Heart right ventricle (tissue), 16 donors: Measurements from ENCODE around the gene KLK13. TPM values are rescaled to one million over a fixed set of nuclear protein-coding genes. Genes with fewer than 3 reads are reported as not detected.

Experiments
- ATAC-seq, 8 donors: fragments of 200-7000 bp; cut with Tn5 transposase; one replicate each; pipeline ENCODE4 v1.9.1; 2020; ENCODE audit warnings: mild to moderate bottlenecking in 8 of 8, moderate library complexity in 8 of 8, moderate number of reproducible peaks in 1 of 8
- DNase-seq, 2 donors: peaks; one replicate each; pipeline ENCODE4 v3.0.0-alpha.2; 2020
- H3K27ac ChIP-seq, 10 donors: fragments of 200-600 bp; sonication (generic) in 2 of 10; one replicate each; pipeline versions ENCODE4 v1.5.0 to v1.8.0; 2020 to 2022; ENCODE audit warnings: mild to moderate bottlenecking in 3 of 10
- H3K27me3 ChIP-seq, 7 donors: fragments of 200-600 bp; one replicate each; pipeline ENCODE4 v1.8.0; 2021 to 2022; ENCODE audit warnings: mild to moderate bottlenecking in 2 of 7
- H3K36me3 ChIP-seq, 9 donors: fragments of 200-600 bp; sonication (generic) in 1 of 9; one replicate each; pipeline versions ENCODE4 v1.5.0 to v1.8.0; 2020 to 2022; ENCODE audit warnings: mild to moderate bottlenecking in 2 of 9
- H3K4me1 ChIP-seq, 9 donors: fragments of 200-600 bp; sonication (generic) in 1 of 9; one replicate each; pipeline versions ENCODE4 v1.5.0 to v1.8.0; 2020 to 2022; ENCODE audit warnings: mild to moderate bottlenecking in 4 of 9
- H3K4me3 ChIP-seq, 10 donors: fragments of 200-600 bp; sonication (generic) in 2 of 10; one replicate each; pipeline versions ENCODE4 v1.5.0 to v1.8.0; 2020 to 2022; ENCODE audit warnings: mild to moderate bottlenecking in 7 of 10, moderate library complexity in 2 of 10
- H3K9me3 ChIP-seq, 11 donors: fragments of 200-600 bp in 10 of 11; sonication (generic) in 2 of 11; one replicate each; pipeline versions ENCODE4 v1.5.0 to v1.8.0; 2013 to 2022; ENCODE audit warnings: mild to moderate bottlenecking in 2 of 11, control low read depth in 1 of 11, moderate library complexity in 1 of 11
- WGBS, 2 donors: extraction: QIAGEN DNeasy Blood & Tissue Kit; methylation state at CpG; one replicate each; pipeline ENCODE4 v1.1.7; 2013; ENCODE audit warnings: inconsistent platforms in 1 of 2; 5-methylcytosine and 5-hydroxymethylcytosine counted together
- intact Hi-C, 10 donors: fragments of 100-400 bp; cut with DNase I; formaldehyde crosslinking; loops; one replicate each; pipeline versions ENCODE4 v1.11.1 to v1.14.2; 2022
- polyA plus RNA-seq, 2 donors: library from polyadenylated mRNA; stranded (reverse); fragments of 200-250 nt; gene quantifications; one replicate each; pipeline ENCODE4 v1.2.3, GENCODE V29; 2013
- total RNA-seq, 10 donors: library from RNA; stranded (reverse); fragmentation: NEBNext Ultra II Directional in 3 of 10; extraction: Animal tissue kit (Norgen Biotek cat#: 25700) in 3 of 10; gene quantifications; one replicate each; pipeline versions ENCODE4 v1.2.1 to v1.2.4, GENCODE V29; 2021 to 2023
- TF ChIP-seq, protein P1 (sequence below), 9 donors: fragments of 200-600 bp; sonication (generic) in 2 of 9; IDR thresholded peaks; one replicate each; pipeline versions ENCODE4 v1.5.0 to v1.8.0; 2021 to 2022; ENCODE audit warnings: antibody characterized with exemption in 9 of 9, mild to moderate bottlenecking in 5 of 9, moderate library complexity in 1 of 9
- donor health status: Arrhythmogenic right ventricular cardiomyopathy.
- donor health status: ischemic (EF 13 %, LVEDD 7.1; RV severe dilation, severe dysfunction).
- donor health status: healthy with polysubstance abuse.
- donor health status: DM: no; HTN: yes; CAD: no.
- donor health status: DM: no; HTN: no; CAD: no.
- donor health status: ischemic (EF 25% LVEDD 6.9; RV normal size, moderate dysfunction).
- donor health status: ischemic (EF 25% LVEDD 5.7; RV mildly dilated, moderate dysfunction).
- donor health status: healthy.
- donor health status: DM: yes; HTN: yes; CAD: no.
- donor health status: Ischemic cardiomyopathy.
- donor health status: ischemic (EF 35%, LVEDD 5.7; RV mildly dilated, moderate dysfunction).
- donor health status: nonischemic (EF 11% LVEDD 7.7; RV severe dilation, severe dysfunction).
- donor health status: DM: yes; HTN: yes; CAD: no.
- donor health status: PGD.
- donor health status: ischemic (EF 29% LVEDD 5.4; RV normal size, mild dysfunction).
- donor health status: nonischemic (EF 23%, LVEDD 6.1; RV moderate dilation, normal function).

KLK13 gene
- total and polyA plus RNA-seq, 12 donors: 0.32 to 1.3 TPM; not detected in 10

DNA sequence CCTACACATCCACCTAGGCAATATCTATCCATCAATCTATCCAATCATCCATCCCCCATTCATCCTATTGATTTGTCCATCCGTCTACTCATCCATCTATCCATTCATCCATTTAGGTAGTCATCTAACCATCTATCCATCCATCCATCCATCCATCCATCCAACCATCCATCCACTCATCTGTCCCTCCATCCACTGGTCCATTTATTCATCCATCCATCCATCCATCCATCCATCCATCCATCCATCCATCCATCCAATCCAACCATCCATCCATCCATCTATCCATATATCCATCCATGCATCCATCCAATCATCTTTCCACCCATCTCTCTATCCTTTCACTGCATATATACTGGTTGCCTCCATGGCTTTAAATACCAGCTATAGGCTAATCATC, 3.9 kb downstream of the KLK13 start:
- 0 to 12% methylated on average over 1 of the region's 1 CpG for WGBS, 2 donors
- no peaks in the 10 kb centered on the region for H3K9me3 ChIP-seq
- no peaks in the 10 kb centered on the region for H3K36me3 ChIP-seq
- H3K27ac ChIP-seq: no peak overlapping the region
- DNase-seq (no peak), ATAC-seq (no peak)
- peaks cover 0 to 14% (median 9%) of the 10 kb centered on the region in 9 donors for H3K4me1 ChIP-seq
- TF ChIP-seq, protein P1, sequence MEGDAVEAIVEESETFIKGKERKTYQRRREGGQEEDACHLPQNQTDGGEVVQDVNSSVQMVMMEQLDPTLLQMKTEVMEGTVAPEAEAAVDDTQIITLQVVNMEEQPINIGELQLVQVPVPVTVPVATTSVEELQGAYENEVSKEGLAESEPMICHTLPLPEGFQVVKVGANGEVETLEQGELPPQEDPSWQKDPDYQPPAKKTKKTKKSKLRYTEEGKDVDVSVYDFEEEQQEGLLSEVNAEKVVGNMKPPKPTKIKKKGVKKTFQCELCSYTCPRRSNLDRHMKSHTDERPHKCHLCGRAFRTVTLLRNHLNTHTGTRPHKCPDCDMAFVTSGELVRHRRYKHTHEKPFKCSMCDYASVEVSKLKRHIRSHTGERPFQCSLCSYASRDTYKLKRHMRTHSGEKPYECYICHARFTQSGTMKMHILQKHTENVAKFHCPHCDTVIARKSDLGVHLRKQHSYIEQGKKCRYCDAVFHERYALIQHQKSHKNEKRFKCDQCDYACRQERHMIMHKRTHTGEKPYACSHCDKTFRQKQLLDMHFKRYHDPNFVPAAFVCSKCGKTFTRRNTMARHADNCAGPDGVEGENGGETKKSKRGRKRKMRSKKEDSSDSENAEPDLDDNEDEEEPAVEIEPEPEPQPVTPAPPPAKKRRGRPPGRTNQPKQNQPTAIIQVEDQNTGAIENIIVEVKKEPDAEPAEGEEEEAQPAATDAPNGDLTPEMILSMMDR (IDR thresholded peaks at IDR 0.05): no peak
- intact Hi-C loops: no loop called here
- H3K4me3 ChIP-seq: no peak overlapping the region
- peaks cover 0 to 46% (median 22%) of the 10 kb centered on the region in 7 donors for H3K27me3 ChIP-seq

DNA sequence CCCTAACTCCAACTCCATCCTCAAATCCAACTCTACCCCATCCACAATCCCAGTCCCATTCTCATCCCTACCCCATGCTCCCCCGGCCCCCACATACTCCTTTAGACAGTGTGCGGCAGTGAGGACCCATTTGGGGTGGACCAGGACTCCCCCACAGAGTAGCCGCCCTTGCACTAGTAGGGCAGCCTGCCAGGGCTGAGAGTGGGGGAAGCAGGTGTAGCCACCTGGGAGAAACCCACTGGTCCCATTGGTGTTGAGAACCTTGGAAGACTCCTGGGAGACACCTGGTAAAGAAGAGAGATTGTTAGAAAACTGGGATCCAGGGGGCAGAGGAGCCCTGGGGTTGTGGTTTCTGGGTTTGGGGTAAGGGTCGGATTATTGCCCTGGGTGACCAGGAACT, 4.6 kb downstream of the KLK13 start:
- 63% methylated on average over 4 of the region's 4 CpGs for WGBS, 2 donors

DNA sequence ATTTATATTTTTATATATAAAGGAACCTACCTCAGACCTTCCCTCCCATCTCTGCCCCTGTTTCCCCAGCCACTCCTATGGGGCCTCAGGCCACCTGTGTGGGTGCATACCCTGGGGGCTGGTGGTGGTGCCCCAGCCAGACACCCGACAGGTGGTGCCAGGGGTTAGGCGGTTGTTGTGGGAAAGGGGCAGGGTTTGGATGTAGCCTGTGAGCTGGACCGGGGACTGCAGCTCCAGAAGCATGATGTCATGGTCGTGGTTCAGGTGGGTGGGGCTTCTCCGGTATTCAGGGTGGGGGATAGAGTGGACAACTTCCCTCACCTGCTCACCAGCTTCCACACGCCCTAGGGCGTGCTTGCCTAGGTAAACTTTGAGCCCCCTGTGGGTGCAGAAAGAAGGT, 5.2 kb downstream of the KLK13 start:
- ATAC-seq (no peak), DNase-seq (no peak)
- no peaks in the 10 kb centered on the region for H3K9me3 ChIP-seq
- no peak overlapping the region for H3K27ac ChIP-seq
- intact Hi-C loops: no loop called here
- peaks cover 0 to 6% (median 3%) of the 10 kb centered on the region in 9 donors for H3K4me1 ChIP-seq
- H3K4me3 ChIP-seq: no peak overlapping the region
- H3K36me3 ChIP-seq: no peaks in the 10 kb centered on the region
- H3K27me3 ChIP-seq: peaks cover 0 to 40% (median 16%) of the 10 kb centered on the region in 7 donors
- TF ChIP-seq, protein P1 (IDR thresholded peaks at IDR 0.05): no peak
- 79 to 81% methylated on average over 7 of the region's 7 CpGs for WGBS, 2 donors

More for the DNA sequence above, 4.6 kb downstream of the KLK13 start:
- Histone ChIP-seq H3K4me1 (peaks cover 0 to 12% (median 8%) of the 10 kb centered on the region in 9 donors), H3K27ac (no peak overlapping the region), H3K9me3 (no peaks in the 10 kb centered on the region), H3K36me3 (no peaks in the 10 kb centered on the region), H3K4me3 (no peak overlapping the region), H3K27me3 (peaks cover 0 to 41% (median 20%) of the 10 kb centered on the region in 7 donors)
- intact Hi-C loops: no loop called here
- no peak for DNase-seq
- no peak for ATAC-seq
- TF ChIP-seq, protein P1 (IDR thresholded peaks at IDR 0.05): no peak

DNA sequence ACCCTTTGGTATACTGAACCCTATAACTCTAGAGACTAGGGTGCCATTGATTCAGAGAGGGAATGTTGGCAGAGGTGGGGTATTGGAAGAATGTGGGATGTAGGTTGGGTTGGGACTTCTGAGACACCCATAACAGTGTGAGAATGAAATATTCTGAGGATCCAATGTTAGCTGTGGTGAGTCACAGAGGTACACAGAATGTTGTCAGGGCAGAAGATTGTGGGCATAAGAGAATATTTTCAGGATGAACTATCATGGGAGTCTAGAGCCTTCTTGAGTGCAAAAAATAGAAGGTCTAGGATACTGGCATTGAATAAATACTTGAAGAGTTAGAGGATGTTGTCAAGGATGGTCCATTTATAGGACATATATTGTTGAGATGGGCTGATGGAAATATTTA, 9.0 kb downstream of the KLK13 start:
- ATAC-seq (no peak), DNase-seq (no peak)
- Histone ChIP-seq H3K27me3 (peaks cover 0 to 40% (median 19%) of the 10 kb centered on the region in 7 donors), H3K27ac (no peak overlapping the region), H3K4me1 (no peaks in the 10 kb centered on the region), H3K9me3 (no peaks in the 10 kb centered on the region), H3K4me3 (no peak overlapping the region), H3K36me3 (no peaks in the 10 kb centered on the region)
- intact Hi-C loops: no loop called here
- TF ChIP-seq, protein P1 (IDR thresholded peaks at IDR 0.05): no peak
